ENCODE results near the gene NR5A1.

Gene NR5A1

DNA sequence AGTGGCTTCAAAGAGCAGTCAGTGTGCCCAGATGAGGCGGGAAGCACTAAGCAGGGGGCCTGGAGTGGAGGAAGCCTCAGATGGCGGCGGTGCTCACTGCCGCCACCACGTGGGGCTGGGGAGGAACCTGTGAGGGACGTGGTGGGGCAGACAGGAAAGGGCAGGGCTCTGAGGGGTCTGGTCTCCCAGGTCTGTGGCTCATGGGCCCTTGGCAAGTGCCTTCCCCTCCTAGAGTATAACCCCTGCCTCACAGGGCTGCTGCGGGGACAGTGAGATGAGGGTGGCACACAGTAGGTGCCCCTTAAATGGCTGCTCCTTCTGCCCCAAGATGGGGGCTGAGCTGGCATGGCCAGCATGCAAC lies 26.6 kb downstream of the NR5A1 start:
- DNase-seq, result no peak

- DNase-seq, result no peak
Observed at GRCh38 chr9:124479947-124480620, 27.1 kb downstream of the NR5A1 start.

- no peak for DNase-seq
Observed at GRCh38 chr9:124479371-124479770, 27.8 kb downstream of the NR5A1 start.

- DNase-seq, result no peak
Observed at GRCh38 chr9:124478354-124478753, 28.8 kb downstream of the NR5A1 start.

- peak; percentile 46 for DNase-seq
Observed at GRCh38 chr9:124477648-124478285, 29.4 kb downstream of the NR5A1 start.

DNA sequence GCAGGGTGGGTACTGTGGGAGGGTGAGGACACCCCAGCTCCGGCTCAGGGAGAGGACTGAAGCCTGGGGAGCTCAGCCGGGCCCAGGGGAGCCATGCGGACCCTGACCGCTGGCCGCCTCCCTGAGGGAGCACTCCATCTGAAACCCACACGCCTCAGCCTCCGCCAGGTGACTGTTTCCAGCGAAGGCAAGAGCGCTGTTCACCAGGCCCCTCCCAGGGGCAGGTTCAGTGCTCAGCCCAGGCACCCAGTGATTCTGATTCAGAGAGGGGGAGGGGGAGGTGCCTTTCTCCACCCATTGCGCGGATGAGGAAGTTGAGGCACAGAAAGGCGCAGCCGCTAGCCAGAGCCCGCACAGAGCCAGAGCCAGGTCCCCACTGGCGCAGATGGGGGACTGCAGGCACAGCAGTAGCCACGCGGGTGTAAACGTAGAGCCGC lies 30.0 kb downstream of the NR5A1 start:
- DNase-seq, result no peak

- DNase-seq, result no peak
Observed at GRCh38 chr9:124475868-124476690, 31.1 kb downstream of the NR5A1 start.

- no peak for DNase-seq
Observed at GRCh38 chr9:124475158-124475867, 31.9 kb downstream of the NR5A1 start.

DNA sequence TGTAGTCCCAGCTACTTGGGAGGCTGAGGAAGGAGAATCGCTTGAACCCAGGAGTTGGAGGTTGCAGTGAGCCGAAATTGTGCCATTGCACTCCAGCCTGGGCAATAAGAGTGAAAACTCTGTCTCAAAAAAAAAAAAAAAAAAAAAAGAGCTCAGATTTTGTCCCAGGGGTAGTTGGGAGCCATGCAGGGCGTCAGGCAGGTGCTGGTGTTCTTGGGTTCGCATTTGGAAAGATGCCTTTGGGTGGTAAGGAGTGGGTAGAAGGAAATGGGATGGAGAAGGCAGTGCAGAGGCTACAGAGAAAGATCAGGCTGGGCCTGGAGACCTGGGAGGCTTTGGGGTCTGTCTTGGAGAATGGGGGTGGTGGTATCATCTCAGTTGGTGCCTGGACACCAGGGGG lies 33.0 kb downstream of the NR5A1 start:
- DNase-seq, result no peak

GRCh38 chr9:124473310-124473709 lies 33.9 kb downstream of the NR5A1 start:
- no peak for DNase-seq

DNA sequence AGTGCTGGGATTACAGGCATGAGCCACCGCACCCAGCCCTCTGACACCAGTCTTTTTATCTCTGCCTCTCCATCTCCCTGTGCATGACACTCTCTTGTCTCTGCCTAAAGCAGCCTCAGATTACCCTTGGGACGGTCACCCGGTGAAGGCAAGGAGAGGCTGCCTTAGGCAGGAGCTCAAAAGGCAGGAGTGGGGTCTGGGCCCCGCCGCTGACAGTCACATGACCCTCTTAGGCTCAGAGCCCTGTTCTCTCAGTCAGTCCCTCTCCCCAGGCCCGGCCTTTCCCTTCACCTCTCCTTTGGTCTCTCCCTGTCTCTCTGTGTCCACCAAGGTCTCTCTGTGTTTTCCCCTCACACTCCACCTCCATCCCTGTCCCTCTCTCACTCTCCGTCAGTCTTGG lies 34.4 kb downstream of the NR5A1 start:
- no peak for DNase-seq

- DNase-seq, result no peak
Observed at GRCh38 chr9:124471761-124472160, 35.4 kb downstream of the NR5A1 start.

GRCh38 chr9:124470726-124471125 lies 36.5 kb downstream of the NR5A1 start:
- no peak for DNase-seq

- no peak for DNase-seq
Observed at GRCh38 chr9:124470306-124470705, 36.9 kb downstream of the NR5A1 start.

DNA sequence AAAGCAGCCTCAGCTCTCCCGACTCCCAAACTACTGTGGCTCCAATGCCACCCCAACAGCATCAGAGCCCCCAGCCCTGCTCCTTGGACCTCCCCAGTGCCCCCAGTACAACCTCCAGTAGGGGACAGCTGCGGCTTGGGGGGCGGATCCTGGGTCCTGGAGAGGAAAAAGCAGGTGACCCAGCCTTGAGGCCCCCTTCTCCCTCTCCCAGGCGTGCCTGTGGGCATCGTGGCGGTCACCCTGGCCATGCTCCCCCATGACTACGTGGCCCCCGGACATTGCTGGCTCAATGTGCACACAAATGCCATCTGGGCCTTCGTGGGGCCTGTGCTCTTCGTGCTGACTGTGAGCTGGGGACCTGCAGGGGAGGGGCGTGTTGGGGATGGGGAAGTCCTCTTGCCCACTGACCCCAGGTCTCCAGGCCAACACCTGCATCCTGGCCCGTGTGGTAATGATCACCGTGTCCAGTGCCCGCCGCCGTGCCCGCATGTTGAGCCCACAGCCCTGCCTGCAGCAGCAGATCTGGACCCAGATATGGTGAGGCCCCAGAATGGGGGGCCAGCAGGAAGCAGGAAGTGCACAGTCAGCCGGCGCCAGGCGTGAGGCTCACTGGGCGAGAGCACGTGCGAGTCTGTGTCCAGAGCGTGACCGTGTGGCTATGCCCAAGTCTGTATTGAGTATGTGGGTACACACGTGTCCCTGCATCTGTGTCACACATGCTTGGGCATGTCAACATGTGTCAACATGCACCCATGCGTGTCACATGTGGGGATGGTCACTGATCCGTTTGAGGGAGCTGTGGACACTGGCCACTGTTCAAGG lies 38.0 kb downstream of the NR5A1 start:
- DNase-seq, result no peak

GRCh38 chr9:124468061-124468740 lies 39.0 kb downstream of the NR5A1 start:
- DNase-seq, result no peak

GRCh38 chr9:124467410-124468060 lies 39.7 kb downstream of the NR5A1 start:
- DNase-seq, result no peak

DNA sequence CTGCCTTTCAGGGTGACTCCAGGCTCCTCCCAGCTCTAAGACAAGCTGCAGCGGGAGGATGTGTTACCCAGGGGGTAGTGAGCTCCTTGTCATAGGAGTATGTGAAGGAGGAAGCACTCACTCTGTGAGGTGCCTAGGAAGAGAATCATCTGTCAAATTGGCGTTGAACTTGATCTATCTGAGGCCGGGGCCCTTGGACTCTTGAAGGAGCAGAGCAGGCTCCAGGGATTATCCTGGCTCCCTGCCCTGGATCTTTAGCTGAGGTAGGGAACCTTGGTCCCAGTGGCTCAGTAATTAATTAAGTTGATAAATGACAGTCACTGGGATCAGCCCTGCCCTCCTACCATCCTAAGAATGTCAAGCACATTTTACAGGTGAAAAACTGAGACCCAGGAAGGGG lies 41.5 kb downstream of the NR5A1 start:
- DNase-seq, result no peak

DNA sequence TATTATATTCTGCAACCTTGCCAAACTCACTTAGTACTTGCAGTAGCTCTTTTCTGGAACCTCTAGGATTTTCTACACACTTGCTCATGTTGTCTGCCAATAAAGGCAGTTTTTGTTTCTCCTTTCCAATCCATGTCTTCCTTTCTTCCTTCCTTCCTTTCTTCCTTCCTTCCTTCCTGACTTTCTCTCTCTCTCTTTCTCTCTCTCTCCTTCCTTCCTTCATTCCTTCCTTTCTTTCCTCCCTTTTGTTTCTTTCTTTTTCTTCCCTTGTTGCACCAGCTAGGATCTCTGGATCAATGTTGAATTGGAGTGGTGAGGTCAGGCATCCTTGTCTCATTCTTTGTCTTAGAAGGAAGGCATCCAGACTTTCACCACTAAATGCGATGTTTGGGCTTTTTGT lies 44.5 kb downstream of the NR5A1 start:
- no peak for DNase-seq

DNA sequence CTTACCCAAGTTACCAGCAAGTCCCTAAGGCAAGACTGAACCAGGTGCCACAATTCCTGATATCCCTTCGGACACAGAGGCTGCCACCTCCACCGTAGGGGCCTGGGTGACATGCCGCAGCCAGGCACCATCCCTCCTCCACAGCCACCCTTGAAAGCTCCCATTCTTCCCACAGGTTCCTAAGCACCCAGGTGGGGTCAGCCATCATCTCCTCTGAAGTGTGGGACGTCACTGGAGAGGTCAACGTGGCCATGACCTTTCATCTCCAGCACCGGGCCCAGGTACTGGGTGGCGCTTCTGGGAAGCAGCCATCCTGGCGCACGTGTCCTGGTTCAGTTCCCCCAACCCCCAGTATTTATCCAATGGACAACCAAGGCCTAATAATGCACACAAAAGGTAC lies 48.8 kb downstream of the NR5A1 start:
- DNase-seq, result no peak

Data from right kidney (tissue), 1 donor.